ENCODE results near the gene RIC8B. TPM values are rescaled to one million over a fixed set of nuclear protein-coding genes. Genes with fewer than 3 reads are reported as not detected.
A peak's percentile ranks its signal among the peaks of the same experiment; 100 is the strongest.

The RIC8B gene
- total and polyA plus RNA-seq, 2 of the 13 experiments (the other 11 are each of a cell fraction or from before 2014, with no cell fraction given): 5.1 to 7.5 TPM

GRCh38 chr12:106774005-106774807 is at the start of gene RIC8B (continued):
- TF ChIP-seq HNF1A (IDR thresholded peaks at IDR 0.05; ENCODE audit: low read depth): no peak
- peak; percentile 50; the same call in 1 of the 2 replicates for TF ChIP-seq HNF1A (CRISPR knock-in tag; IDR thresholded peaks at IDR 0.05; ENCODE audit: borderline replicate concordance)
- peak; percentile 74 for TF ChIP-seq PATZ1 (CRISPR knock-in tag; IDR thresholded peaks at IDR 0.05)
- TF ChIP-seq ZNF577 (CRISPR knock-in tag; IDR thresholded peaks at IDR 0.05; ENCODE audit: borderline replicate concordance, low read depth): no peak
- TF ChIP-seq ZNF276 (CRISPR knock-in tag; IDR thresholded peaks at IDR 0.05; ENCODE audit: low read depth): no peak
- no peak for TF ChIP-seq NFIB (CRISPR knock-in tag; IDR thresholded peaks at IDR 0.05; ENCODE audit: borderline replicate concordance)
- TF ChIP-seq ETS1 (CRISPR knock-in tag; IDR thresholded peaks at IDR 0.05): no peak
- TF ChIP-seq GATA4 (IDR thresholded peaks at IDR 0.05; ENCODE audit: borderline replicate concordance, low read depth): peak; percentile 76; the same call in 1 of the 2 replicates
- TF ChIP-seq NR1H2 (CRISPR knock-in tag; IDR thresholded peaks at IDR 0.05; ENCODE audit: borderline replicate concordance, low read depth): 0 out of 2 replicates have a peak, but pooled peaks have one; percentile 38
- TF ChIP-seq ZNF879 (CRISPR knock-in tag; IDR thresholded peaks at IDR 0.05): peak; percentile 87; the same call in 1 of the 2 replicates
- no peak for TF ChIP-seq ZBTB44 (CRISPR knock-in tag; IDR thresholded peaks at IDR 0.05)
- no peak; the same call in 1 of the 2 replicates for TF ChIP-seq RARA (CRISPR knock-in tag; IDR thresholded peaks at IDR 0.05)
- peak; percentile 21; the same call in 1 of the 2 replicates for TF ChIP-seq ZNF772 (CRISPR knock-in tag; IDR thresholded peaks at IDR 0.05)

All from HepG2 (cell line).